A549 (cell line): Measurements from ENCODE around the gene FGFR2. TPM values are rescaled to one million over a fixed set of nuclear protein-coding genes. Genes with fewer than 3 reads are reported as not detected.
A peak's percentile ranks its signal among the peaks of the same experiment; 100 is the strongest.

ENCODE experiments used
- ATAC-seq, 2 experiments: fragments of 200-7000 bp in 1 of 2; fragments of >200 bp in 1 of 2; cut with Nextera tagmentation in 1 of 2; cut with Tn5 transposase in 1 of 2; 3 replicates each; pipeline versions ENCODE4 v1.8.0 to v1.9.1; 2018 to 2020; ENCODE audit warnings: mild to moderate bottlenecking in 1 of 2, moderate library complexity in 1 of 2
- CTCF ChIA-PET: fragments of 300-600 bp; sonication (Branson Sonifier 250); formaldehyde crosslinking; extraction: SDS; loops from one replicate; lab custom pipeline; 2021; ENCODE audit warnings: antibody characterized with exemption, inconsistent platforms; lab: Yijun Ruan, JAX
- POLR2A ChIA-PET: fragments of 350-600 bp; formaldehyde crosslinking; extraction: SDS; loops from one replicate; lab custom pipeline; 2021; ENCODE audit warnings: antibody characterized with exemption, inconsistent platforms; lab: Yijun Ruan, JAX
- DNase-seq, 2 experiments: peaks; one replicate each; pipeline versions ENCODE4 v3.0.0 to v3.0.0-alpha.2; 2011 to 2016; ENCODE audit warnings: low read depth in 1 of 2, low spot score in 1 of 2
- FAIRE-seq: peaks from 2 replicates; lab custom pipeline; 2011; peaks lifted over from hg19 to GRCh38; lab: Jason Lieb, UNC
- H3K27ac ChIP-seq, 2 experiments: fragments of >200 bp; sonication (Bioruptor Twin); formaldehyde crosslinking; 3 replicates each; pipeline ENCODE4 v1.5.1; 2016 to 2017
- H3K4me1 ChIP-seq: fragments of >200 bp; sonication (Bioruptor Twin); formaldehyde crosslinking; 3 replicates; pipeline ENCODE4 v1.6.1; 2016
- H3K4me2 ChIP-seq: fragments of >200 bp; sonication (Bioruptor Twin); formaldehyde crosslinking; 3 replicates; pipeline ENCODE4 v1.6.1; 2016
- H3K4me3 ChIP-seq: fragments of >200 bp; sonication (Bioruptor Twin); formaldehyde crosslinking; 3 replicates; pipeline ENCODE4 v1.5.1; 2016
- H3K9me3 ChIP-seq: fragments of >200 bp; sonication (Bioruptor Twin); formaldehyde crosslinking; 3 replicates; pipeline ENCODE4 v1.6.1; 2016
- ATOH8 ChIP-seq: fragments of 250-450 bp; sonication (Bioruptor Pico); IDR thresholded peaks from 2 replicates; pipeline ENCODE4 v1.5.0; 2020; ENCODE audit warnings: low read depth, mild to moderate bottlenecking, moderate library complexity
- BCL3 ChIP-seq: fragments of >200 bp; sonication (Bioruptor Twin); formaldehyde crosslinking; IDR thresholded peaks from 3 replicates; pipeline ENCODE4 v1.6.1; 2016
- CBX2 ChIP-seq: fragments of 200-600 bp; sonication (generic); IDR thresholded peaks from 2 replicates; pipeline ENCODE4 v1.6.1; 2016; ENCODE audit warnings: low read depth, mild to moderate bottlenecking, borderline replicate concordance
- CEBPB ChIP-seq, 2 experiments: fragments of >200 bp in 1 of 2; sonication (Bioruptor Twin) in 1 of 2; formaldehyde crosslinking in 1 of 2; IDR thresholded peaks; 2 replicates each; pipeline ENCODE4 v1.6.1; 2012 to 2016
- CHD4 ChIP-seq: fragments of 200-600 bp; sonication (generic); IDR thresholded peaks from 2 replicates; pipeline ENCODE4 v1.6.1; 2016; ENCODE audit warnings: antibody characterized with exemption, mild to moderate bottlenecking, borderline replicate concordance
- ELK1 ChIP-seq: fragments of 150-350 bp; IDR thresholded peaks from 2 replicates; pipeline ENCODE4 v1.6.1; 2014; ENCODE audit warnings: low read depth, mild to moderate bottlenecking, low read length
- FOSL2 ChIP-seq, 2 experiments: fragments of 450-650 bp in 1 of 2; fragments of >200 bp in 1 of 2; sonication (Bioruptor Twin) in 1 of 2; formaldehyde crosslinking; IDR thresholded peaks; 2 replicates each; pipeline versions ENCODE4 v1.5.0 to v1.6.1; 2016 to 2020; ENCODE audit warnings: mild to moderate bottlenecking in 1 of 2, moderate library complexity in 1 of 2
- FOXS1 ChIP-seq: fragments of 250-450 bp; sonication (Bioruptor Pico); IDR thresholded peaks from 2 replicates; pipeline ENCODE4 v1.5.0; 2020; ENCODE audit warnings: mild to moderate bottlenecking, moderate library complexity
- GATA3 ChIP-seq: IDR thresholded peaks from 2 replicates; pipeline ENCODE4 v1.6.1; 2012; ENCODE audit warnings: borderline replicate concordance
- HDAC2 ChIP-seq: fragments of 200-600 bp; sonication (generic); IDR thresholded peaks from 2 replicates; pipeline ENCODE4 v1.6.1; 2016
- HES2 ChIP-seq: fragments of >200 bp; sonication (Bioruptor Twin); formaldehyde crosslinking; IDR thresholded peaks from 2 replicates; pipeline ENCODE4 v1.6.1; 2016
- HOXA7 ChIP-seq: fragments of 250-450 bp; sonication (Bioruptor Pico); IDR thresholded peaks from 2 replicates; pipeline ENCODE4 v1.5.0; 2020; ENCODE audit warnings: mild to moderate bottlenecking, moderate library complexity
- HOXB13 ChIP-seq: fragments of 250-450 bp; sonication (Bioruptor Pico); IDR thresholded peaks from 2 replicates; pipeline ENCODE4 v1.5.0; 2020; ENCODE audit warnings: low read depth, mild to moderate bottlenecking, moderate library complexity
- HOXB5 ChIP-seq: fragments of 250-450 bp; sonication (Bioruptor Pico); IDR thresholded peaks from 2 replicates; pipeline ENCODE4 v1.5.0; 2020; ENCODE audit warnings: mild to moderate bottlenecking, moderate library complexity
- JUN ChIP-seq, 2 experiments: fragments of >200 bp; sonication (Bioruptor Twin); formaldehyde crosslinking; IDR thresholded peaks; 2 replicates in 1 of 2; 3 replicates in 1 of 2; pipeline ENCODE4 v1.6.1; 2016 to 2017
- KDM1A ChIP-seq: fragments of 200-600 bp; sonication (generic); IDR thresholded peaks from 2 replicates; pipeline ENCODE4 v1.6.1; 2016; ENCODE audit warnings: low read depth, mild to moderate bottlenecking
- KDM5A ChIP-seq: fragments of 200-600 bp; sonication (generic); IDR thresholded peaks from 2 replicates; pipeline ENCODE4 v1.6.1; 2016; ENCODE audit warnings: antibody characterized with exemption, mild to moderate bottlenecking
- MAFK ChIP-seq: fragments of 450-650 bp; IDR thresholded peaks from 2 replicates; pipeline ENCODE4 v1.6.1; 2014; ENCODE audit not compliant: partially characterized antibody
- POLR2A ChIP-seq: IDR thresholded peaks from 2 replicates; pipeline ENCODE4 v1.6.1; 2012; ENCODE audit warnings: mild to moderate bottlenecking, low read length
- POLR2AphosphoS2 ChIP-seq: conservative IDR thresholded peaks from 2 replicates; pipeline ENCODE4 v1.6.1; 2012; ENCODE audit warnings: low read length, improper control_type of control experiment, inconsistent platforms
- RAD21 ChIP-seq, 2 experiments: fragments of >200 bp in 1 of 2; sonication (Bioruptor Twin) in 1 of 2; formaldehyde crosslinking in 1 of 2; IDR thresholded peaks in 1 of 2; conservative IDR thresholded peaks in 1 of 2; 2 replicates in 1 of 2; 3 replicates in 1 of 2; pipeline ENCODE4 v1.6.1; 2012 to 2018; ENCODE audit warnings: inconsistent platforms in 1 of 2
- RFX5 ChIP-seq: fragments of 450-650 bp; IDR thresholded peaks from 2 replicates; pipeline ENCODE4 v1.7.1; 2014; ENCODE audit warnings: antibody characterized with exemption, mild to moderate bottlenecking, moderate library complexity
- ZC3H11A ChIP-seq: fragments of 450-650 bp; IDR thresholded peaks from 2 replicates; pipeline ENCODE4 v1.6.1; 2014; ENCODE audit warnings: antibody characterized with exemption, mild to moderate bottlenecking
- ZFP36 ChIP-seq: fragments of 450-650 bp; IDR thresholded peaks from 2 replicates; pipeline ENCODE4 v1.6.1; 2014; ENCODE audit warnings: borderline replicate concordance; ENCODE audit not compliant: partially characterized antibody
- WGBS: methylation state at CpG from one replicate; pipeline ENCODE4 v1.1.6; 2017; ENCODE audit errors: missing lambda C conversion rate; 5-methylcytosine and 5-hydroxymethylcytosine counted together
- polyA plus RNA-seq, 4 experiments: library from polyadenylated mRNA; depleted of rRNA in 3 of 4; stranded (reverse); fragments of >200 nt; fragmentation: RNase III in 1 of 4; extraction: RNeasy Plus Mini Kit Qiagen cat#74134 plus additional on column Dnase treatment in 1 of 4; gene quantifications; 2 replicates in 3 of 4; 3 replicates in 1 of 4; pipeline ENCODE4 v1.2.3, GENCODE V29; 2011 to 2017

FGFR2 gene
- polyA plus RNA-seq, 2 of the 4 experiments (the other 2 are of a cell fraction): 0.16 to 0.22 TPM

- no peak for FAIRE-seq
- 29% methylated on average over 17 of the region's 18 CpGs for WGBS
- Histone ChIP-seq H3K27ac (no peak overlapping the region), H3K4me1 (peaks cover 3% of the 10 kb centered on the region; the same call in 2 of the 3 replicates), H3K4me3 (no peak overlapping the region), H3K4me2 (no peak overlapping the region), H3K9me3 (no peaks in the 10 kb centered on the region)
- no peak for TF ChIP-seq HOXA7 (CRISPR knock-in tag)
- no peak for TF ChIP-seq ZC3H11A
- TF ChIP-seq HOXB5 (CRISPR knock-in tag): no peak
- TF ChIP-seq RAD21 (conservative IDR thresholded peaks at IDR 0.05 in 1 of 2, IDR thresholded peaks at IDR 0.05 in 1 of 2): no peak
- TF ChIP-seq FOSL2 (IDR thresholded peaks at IDR 0.05): no peak
- TF ChIP-seq FOSL2 (CRISPR knock-in tag; IDR thresholded peaks at IDR 0.05): no peak
- TF ChIP-seq HDAC2: no peak
- no peak for TF ChIP-seq KDM1A
- no peak for TF ChIP-seq FOXS1 (CRISPR knock-in tag)
- no peak for TF ChIP-seq HOXB13
- TF ChIP-seq CHD4: no peak
- no peak for TF ChIP-seq GATA3
- no peak for TF ChIP-seq ELK1
- no peak for TF ChIP-seq POLR2AphosphoS2
- no peak for TF ChIP-seq BCL3
- DNase-seq: peak in 1 of 2 experiments; percentile 56
- POLR2A ChIA-PET: no interaction called here
- peak; percentile 41 to 74; a peak in 4 of 6 replicates for ATAC-seq
- CTCF ChIA-PET: interaction anchor here (3.4 kb wide), 1 partner anchor 16 kb away, joined by 16 read pairs; no protein-coding TSS in a partner anchor
Observed at GRCh38 chr10:121592155-121592890, 5.9 kb downstream of the FGFR2 start.

GRCh38 chr10:121591186-121591585 lies 7.1 kb downstream of the FGFR2 start:
- ATAC-seq (no peak), FAIRE-seq (no peak), DNase-seq (no peak)
- Histone ChIP-seq H3K4me1 (no peaks in the 10 kb centered on the region), H3K4me2 (no peak overlapping the region), H3K27ac (no peak overlapping the region), H3K4me3 (no peak overlapping the region), H3K9me3 (no peaks in the 10 kb centered on the region)
- CTCF ChIA-PET: interaction anchor here (1.3 kb wide), 1 partner anchor 18 kb away, joined by 7 read pairs; no protein-coding TSS in a partner anchor
- POLR2A ChIA-PET: no interaction called here
- 38% methylated on average over 6 of the region's 6 CpGs for WGBS
- TF ChIP-seq CBX2: no peak
- TF ChIP-seq ATOH8: no peak
- no peak for TF ChIP-seq ZFP36
- TF ChIP-seq ZC3H11A: no peak
- TF ChIP-seq HES2: no peak
- TF ChIP-seq CEBPB (IDR thresholded peaks at IDR 0.05): no peak
- no peak for TF ChIP-seq POLR2A
- TF ChIP-seq MAFK: no peak
- TF ChIP-seq CHD4: no peak
- no peak for TF ChIP-seq KDM5A
- no peak for TF ChIP-seq JUN (IDR thresholded peaks at IDR 0.05)
- no peak for TF ChIP-seq RFX5
